HG02610 (cell line): ENCODE results near the gene C1orf105.
A peak's percentile ranks its signal among the peaks of the same experiment; 100 is the strongest.

ENCODE experiments used
- ATAC-seq: cut with Tn5 transposase; IDR thresholded peaks from one replicate; pipeline ENCODE4 v1.9.1; 2021; ENCODE audit warnings: mild to moderate bottlenecking, moderate library complexity; ENCODE audit not compliant: unreplicated experiment

The C1orf105 gene

DNA sequence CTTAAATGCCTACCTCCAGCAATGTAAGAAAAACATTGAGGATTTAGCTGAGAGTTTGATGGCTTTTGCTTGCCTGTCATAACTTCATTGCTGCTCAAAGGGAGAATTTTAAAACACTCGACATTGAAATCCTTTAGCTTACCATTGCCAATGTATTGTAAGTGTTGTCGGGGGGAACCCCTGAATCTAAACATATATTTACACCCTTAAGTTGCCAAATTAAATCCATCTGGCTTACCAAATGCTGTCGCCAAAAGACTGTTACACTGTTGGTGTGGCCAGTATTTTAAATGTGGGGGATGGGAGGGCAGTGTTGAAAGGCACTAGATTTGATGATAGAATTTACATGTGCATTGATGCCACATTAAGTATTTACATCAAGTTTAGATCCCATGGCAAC lies 24.9 kb upstream of the C1orf105 start:
- ATAC-seq: no peak

- ATAC-seq: peak; percentile 45
These were observed 23.3 kb upstream of the C1orf105 start for GRCh38 chr1:172397221-172397620.

GRCh38 chr1:172397633-172398032 lies 22.9 kb upstream of the C1orf105 start:
- ATAC-seq: no peak

- ATAC-seq: peak; percentile 28
These were observed 22.3 kb upstream of the C1orf105 start for GRCh38 chr1:172398193-172398592.

DNA sequence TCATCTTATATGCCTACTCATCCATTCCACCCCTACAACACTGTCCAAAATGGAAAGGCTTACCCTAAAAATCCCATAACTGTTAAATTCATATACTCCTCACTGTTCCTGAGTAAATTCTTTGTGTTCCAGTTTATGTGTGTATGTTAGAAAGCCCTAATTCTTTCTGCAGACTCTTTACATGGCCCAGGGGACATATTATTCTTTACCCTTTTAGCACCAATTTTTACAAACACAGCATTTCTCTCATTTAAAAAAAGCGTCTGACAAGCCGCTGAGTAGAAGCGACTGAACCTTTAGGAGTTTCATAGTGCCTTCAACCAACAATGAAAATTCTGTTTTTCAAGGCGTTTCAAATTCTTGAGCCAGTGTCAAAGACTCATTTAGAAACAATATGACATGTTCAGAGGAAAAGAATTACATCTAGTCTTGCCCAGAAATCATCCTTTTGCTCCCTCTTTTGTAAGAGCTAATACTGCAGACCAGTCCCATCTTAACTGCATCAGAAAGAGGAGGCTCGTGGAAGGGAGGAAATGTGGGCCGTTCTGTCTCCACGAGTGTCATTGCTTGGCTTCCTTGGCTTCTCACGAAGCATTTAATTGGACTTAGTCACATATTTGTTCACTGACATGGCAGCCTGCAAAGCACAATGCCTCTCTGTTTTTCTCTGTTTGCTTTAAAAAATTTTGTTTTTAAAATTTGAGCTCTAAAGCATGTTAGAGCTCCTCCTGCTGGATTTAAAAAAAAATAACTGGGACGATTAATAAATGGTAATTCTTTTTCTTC lies 21.3 kb upstream of the C1orf105 start:
- no peak for ATAC-seq

DNA sequence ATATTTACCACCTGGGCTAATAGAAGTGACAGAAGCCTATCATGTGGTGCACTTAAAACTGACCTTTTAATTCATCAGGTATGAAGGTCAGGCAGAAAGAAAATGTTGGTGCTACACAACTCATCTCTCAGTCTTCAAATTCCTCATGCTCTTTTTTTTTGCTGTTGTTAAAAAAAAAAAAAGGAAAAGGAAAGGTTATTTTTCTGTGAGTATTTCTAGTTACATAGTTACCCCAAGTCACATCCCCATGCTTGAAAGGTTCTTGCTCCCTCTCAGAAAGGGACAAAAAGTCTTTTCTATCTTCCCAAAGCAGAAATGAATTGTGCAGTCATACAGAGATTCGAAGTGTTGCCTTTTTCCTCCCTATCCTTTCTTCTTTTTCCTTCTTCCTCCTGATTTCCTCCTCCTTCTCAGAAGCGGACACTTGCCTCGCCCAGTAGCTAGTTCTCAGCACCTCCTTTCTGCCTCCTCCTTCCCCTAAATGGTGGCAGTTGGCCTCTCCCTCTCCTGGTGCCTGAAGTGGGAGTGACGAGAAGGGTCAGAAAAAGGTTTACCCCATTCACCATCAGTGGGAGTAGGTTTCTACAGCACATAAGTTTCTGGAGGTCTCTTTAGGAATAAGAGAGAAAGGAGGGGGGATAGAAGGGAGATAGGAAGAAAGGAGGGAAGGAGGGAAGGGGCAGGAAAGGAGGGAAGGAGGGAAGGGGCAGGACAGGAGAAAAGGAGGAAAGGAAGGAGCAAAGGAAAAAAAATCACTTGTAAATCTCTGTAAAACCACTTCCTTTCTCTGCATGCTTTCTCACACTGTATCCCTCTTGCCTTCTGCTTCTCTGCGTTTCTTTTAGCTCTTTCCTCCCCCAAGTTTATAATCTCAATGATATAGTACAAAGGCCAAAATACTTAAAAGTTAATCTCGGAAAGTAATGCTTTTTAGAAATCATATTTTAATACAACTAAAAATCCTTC lies 20.4 kb upstream of the C1orf105 start:
- no peak for ATAC-seq

DNA sequence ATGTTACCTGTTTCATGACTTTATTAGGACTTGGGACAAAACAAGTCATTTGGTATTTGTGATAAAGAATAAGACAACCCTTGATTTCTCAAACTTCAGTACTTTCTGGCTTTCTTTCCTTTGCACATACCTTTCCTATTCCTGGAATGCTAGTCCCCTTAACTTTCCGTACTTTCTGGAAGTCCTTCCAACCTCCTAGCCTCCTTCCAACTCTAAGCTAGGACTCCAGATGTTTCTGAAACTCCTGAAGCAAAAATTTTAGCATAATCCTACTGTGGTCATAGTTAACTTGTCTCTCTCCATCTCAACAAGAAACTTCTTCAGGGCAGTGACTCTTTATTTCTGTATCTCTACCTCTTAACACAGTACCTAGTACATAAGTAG lies 19.8 kb upstream of the C1orf105 start:
- ATAC-seq: no peak

- ATAC-seq: no peak
These were observed 19.0 kb upstream of the C1orf105 start for GRCh38 chr1:172401477-172401876.

DNA sequence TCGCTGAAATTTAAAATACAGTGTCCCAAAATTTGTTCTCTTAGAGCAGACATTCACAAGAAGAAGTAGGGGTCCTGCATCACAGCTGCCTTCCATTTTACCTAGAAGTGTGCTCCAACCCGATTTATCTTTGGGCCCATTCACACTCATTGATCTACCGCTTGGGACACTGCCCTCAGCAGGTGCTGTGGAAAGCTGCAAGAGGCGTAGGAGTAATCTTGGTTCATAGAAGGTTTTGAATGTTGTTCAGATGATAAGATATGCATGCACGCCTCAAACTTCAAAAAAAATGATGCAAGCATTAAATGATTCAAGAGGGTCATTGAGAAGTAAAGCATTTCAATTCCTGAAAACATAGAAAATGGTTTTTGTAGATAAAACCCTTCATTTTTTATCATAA lies 18.6 kb upstream of the C1orf105 start:
- no peak for ATAC-seq

GRCh38 chr1:172402878-172403569 lies 17.5 kb upstream of the C1orf105 start:
- no peak for ATAC-seq

DNA sequence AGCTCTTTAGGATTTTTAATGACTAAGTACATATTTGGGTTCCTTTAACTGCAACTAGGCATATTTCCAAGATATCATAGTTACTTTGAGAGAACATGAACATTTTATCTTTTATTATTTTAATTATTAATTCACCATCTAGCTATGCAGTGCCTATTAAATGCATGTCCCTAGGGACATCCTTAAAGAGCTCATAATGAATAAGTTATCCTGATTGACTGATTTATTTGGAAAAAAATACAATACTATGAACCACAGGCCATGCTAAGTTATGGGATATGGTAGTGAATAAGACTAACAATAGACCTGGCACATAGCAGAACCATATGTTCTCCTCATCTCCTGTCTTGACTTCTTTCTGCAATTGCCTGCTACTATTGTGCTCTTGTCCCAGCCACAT lies 16.4 kb upstream of the C1orf105 start:
- ATAC-seq: no peak

DNA sequence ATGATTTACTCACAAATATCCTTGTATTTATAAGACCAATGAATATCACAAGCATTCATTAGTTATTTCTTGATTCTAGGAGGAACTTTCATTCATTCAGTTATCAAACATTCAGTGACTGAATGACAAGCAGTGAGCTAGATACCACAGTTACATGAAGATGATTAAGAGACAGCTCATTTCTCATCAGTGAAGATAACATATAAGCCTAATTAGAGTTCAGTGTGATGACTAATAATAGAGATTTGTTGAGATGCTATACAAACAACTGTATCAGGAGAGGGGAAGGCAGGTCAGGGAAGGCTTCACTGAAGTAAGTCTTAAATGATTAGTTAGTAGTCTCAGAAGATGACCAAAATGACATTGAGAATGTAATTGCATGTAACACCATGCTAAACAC lies 14.6 kb upstream of the C1orf105 start:
- ATAC-seq: no peak

- ATAC-seq: no peak
These were observed 13.5 kb upstream of the C1orf105 start for GRCh38 chr1:172406968-172407367.

- no peak for ATAC-seq
These were observed 11.5 kb upstream of the C1orf105 start for GRCh38 chr1:172408958-172409357.

DNA sequence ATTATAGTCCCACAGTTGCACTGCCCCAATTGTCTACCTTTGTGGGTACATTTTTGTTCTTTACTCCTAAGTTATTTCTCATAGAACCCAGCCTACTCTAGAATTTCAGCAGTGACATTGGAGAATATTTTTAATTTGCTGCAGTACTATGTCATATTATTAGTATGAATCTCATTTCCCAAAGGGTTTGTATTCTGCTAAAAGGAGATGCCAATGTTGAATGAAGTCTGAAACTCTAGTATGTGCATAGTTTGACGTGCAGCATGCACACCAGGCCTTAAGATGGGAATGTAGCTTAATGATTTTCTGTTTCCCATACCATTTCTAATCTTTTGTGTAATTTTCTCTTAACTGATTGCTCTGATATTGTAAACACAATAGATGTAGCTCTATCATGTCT lies 10.5 kb upstream of the C1orf105 start:
- no peak for ATAC-seq

DNA sequence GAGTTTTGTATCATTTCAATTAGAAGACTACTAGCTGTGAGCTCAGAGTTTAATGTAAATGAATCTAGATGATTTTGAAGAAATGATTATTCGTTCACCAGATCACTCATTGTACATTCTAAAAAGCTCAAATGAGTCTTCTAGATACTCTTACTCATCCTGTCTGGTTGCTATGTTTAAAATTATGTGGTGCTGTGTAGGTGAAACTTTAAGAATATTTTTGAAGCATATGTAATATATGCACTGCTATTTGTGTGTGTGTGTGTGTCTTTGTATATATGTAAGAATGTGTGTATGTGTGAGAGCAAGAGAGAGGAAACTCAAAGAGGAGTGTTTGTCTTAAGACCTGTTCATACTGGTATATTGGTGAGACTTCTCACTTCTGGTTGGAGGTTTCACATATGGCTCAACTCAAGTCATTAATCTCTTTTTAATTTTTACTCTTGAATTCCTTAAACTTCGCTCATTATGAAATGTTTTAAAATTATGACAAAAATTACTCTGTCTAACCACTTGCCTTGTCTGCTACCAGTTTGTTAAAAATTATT lies 8.6 kb upstream of the C1orf105 start:
- ATAC-seq: no peak

DNA sequence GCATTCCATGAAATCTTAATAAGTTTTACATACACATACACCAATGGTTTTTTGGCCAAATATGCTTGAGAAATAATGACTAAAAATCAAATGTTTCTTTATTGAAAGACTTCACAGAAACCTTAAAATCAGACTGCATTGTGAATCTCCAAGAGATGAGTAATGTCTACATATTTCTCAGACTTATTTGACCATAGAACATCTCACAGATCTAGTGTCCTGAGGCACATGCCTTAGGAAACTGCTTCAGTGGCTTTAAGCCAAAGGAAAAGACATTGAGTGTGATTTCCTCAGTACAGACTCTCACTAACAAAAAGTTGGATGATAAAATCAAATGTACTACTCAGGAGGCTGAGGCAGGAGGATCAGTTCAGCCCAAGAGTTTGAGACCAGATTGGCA lies 6.2 kb upstream of the C1orf105 start:
- no peak for ATAC-seq

DNA sequence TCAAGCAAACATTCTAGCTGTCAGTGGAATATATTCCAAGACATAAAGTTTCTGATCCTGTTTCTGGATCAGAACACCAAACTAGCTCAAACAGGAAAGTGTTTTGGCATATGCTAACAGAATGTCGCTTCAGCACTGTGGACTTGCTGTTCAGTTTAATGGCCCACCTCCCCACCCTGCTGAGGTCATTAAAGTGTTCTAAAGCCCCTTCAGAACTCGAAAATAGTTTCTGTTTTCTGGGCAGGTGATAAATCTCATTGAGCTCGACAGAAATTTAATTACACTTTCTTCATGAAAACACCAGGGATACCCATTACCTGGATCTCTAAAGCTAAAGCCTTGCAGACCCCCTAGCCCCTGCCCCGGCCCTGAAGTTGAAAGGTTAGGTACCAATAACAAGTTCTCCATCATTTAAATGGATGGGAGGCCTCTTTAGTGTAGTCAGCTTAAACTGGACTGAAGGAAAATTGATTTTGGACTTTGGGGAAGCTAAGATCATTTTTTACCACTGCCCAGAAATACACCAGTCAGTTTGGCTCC lies 3.9 kb upstream of the C1orf105 start:
- ATAC-seq: no peak

DNA sequence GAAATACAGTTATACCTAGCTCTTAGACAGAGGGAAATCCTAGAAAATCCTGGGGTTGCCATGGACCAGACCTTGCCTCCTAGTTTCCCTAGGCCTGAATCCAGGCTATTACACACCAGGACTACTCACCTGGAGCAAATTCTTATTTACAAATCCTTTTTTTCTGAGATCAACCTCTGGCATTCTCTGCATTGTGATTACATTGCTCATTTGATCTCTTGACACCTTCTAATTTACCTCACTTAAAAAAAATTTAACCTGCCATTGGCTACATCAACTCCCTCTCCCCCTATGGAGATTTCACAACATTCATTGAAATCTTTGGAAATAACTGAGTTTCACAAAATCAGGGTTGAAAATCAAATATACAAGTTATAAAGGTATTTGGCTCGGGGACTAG lies 2.9 kb upstream of the C1orf105 start:
- ATAC-seq: no peak

DNA sequence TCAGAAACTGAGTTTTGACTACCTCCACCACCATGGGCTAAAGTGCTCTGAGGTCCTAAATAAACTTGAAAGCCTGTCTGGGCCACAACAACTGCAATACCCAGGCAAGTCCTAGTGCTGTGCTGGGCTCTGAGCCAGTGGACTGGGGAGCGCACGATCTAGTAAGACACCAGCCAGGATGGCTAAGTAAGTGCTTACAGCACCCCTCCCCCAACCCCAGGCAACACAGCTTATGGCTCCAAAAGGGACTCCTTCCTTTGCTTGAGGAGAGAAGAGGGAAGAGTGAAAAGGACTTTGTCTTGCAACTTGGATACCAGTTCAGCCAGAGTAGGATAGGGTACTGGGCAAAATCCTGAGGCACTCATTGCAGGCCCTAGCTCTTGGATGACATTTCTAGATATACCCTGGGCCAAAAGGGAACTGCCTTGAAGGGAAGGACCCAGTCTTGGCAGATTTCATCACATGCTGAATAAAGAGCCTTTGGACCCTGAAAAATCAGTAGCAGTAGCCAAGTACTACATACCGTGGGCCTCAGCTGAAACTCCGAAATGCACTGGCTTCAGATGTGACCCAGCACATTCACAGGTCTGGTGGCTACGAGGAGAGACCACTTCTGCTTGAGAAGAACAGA lies 1.6 kb downstream of the C1orf105 start:
- ATAC-seq: no peak
